CD8-positive, alpha-beta memory T cell (primary cell): ENCODE results near the gene CCL22. TPM values are rescaled to one million over a fixed set of nuclear protein-coding genes. Genes with fewer than 3 reads are reported as not detected.

Experiments used
- CTCF ChIA-PET: fragments of 350-600 bp; sonication (Branson Sonifier 250); formaldehyde crosslinking; loops from one replicate; lab custom pipeline; 2021; ENCODE audit warnings: antibody characterized with exemption; lab: Charles Lee
- POLR2A ChIA-PET: fragments of 350-600 bp; sonication (Branson Sonifier 250); formaldehyde crosslinking; loops from one replicate; lab custom pipeline; 2021; ENCODE audit warnings: antibody characterized with exemption; lab: Charles Lee
- DNase-seq, 5 donors: peaks; one replicate each; pipeline versions ENCODE4 v3.0.0 to v3.0.0-alpha.2; 2020 to 2022; ENCODE audit warnings: mixed read lengths in 1 of 5
- H3K27ac ChIP-seq: one replicate; pipeline ENCODE4 v1.7.0; 2013; ENCODE audit warnings: low read depth, mild to moderate bottlenecking, low read length, moderate library complexity
- H3K27me3 ChIP-seq: 2 replicates; pipeline ENCODE4 v1.7.0; 2013; ENCODE audit warnings: low read length, mild to moderate bottlenecking; ENCODE audit not compliant: insufficient read depth, poor library complexity, severe bottlenecking
- H3K36me3 ChIP-seq: 2 replicates; pipeline ENCODE4 v1.7.0; 2013; ENCODE audit warnings: mild to moderate bottlenecking, low read length, moderate library complexity; ENCODE audit not compliant: insufficient read depth
- H3K4me1 ChIP-seq: 2 replicates; pipeline ENCODE4 v1.7.0; 2013; ENCODE audit warnings: mild to moderate bottlenecking, low read length, moderate library complexity; ENCODE audit not compliant: insufficient read depth
- H3K4me3 ChIP-seq: 2 replicates; pipeline ENCODE4 v1.7.0; 2013; ENCODE audit warnings: mild to moderate bottlenecking, low read length
- H3K9me3 ChIP-seq: 2 replicates; pipeline ENCODE4 v1.7.0; 2013; ENCODE audit warnings: mild to moderate bottlenecking, low read length
- H3K27ac Mint-ChIP-seq, 8 donors: one replicate each; pipeline ENCODE4 v1.8.0; 2020 to 2021; ENCODE audit warnings: mixed read lengths in 8 of 8, mild to moderate bottlenecking in 6 of 8, inconsistent platforms in 3 of 8, moderate library complexity in 3 of 8
- H3K27me3 Mint-ChIP-seq, 2 donors: one replicate each; pipeline ENCODE4 v1.8.0; 2020 to 2021; ENCODE audit warnings: mixed read lengths in 2 of 2, mild to moderate bottlenecking in 1 of 2, moderate library complexity in 1 of 2
- H3K36me3 Mint-ChIP-seq, 3 donors: one replicate each; pipeline ENCODE4 v1.8.0; 2020 to 2021; ENCODE audit warnings: mixed read lengths in 3 of 3, inconsistent platforms in 1 of 3, mild to moderate bottlenecking in 1 of 3
- H3K4me1 Mint-ChIP-seq, 3 donors: one replicate each; pipeline ENCODE4 v1.8.0; 2020 to 2021; ENCODE audit warnings: mixed read lengths in 3 of 3, inconsistent platforms in 1 of 3, mild to moderate bottlenecking in 1 of 3
- H3K4me3 Mint-ChIP-seq, 7 donors: one replicate each; pipeline ENCODE4 v1.8.0; 2020 to 2021; ENCODE audit warnings: mixed read lengths in 7 of 7, mild to moderate bottlenecking in 6 of 7, moderate library complexity in 4 of 7, inconsistent platforms in 2 of 7
- H3K9me3 Mint-ChIP-seq, 5 donors: one replicate each; pipeline ENCODE4 v1.8.0; 2020 to 2022; ENCODE audit warnings: mixed read lengths in 5 of 5, mild to moderate bottlenecking in 3 of 5, moderate library complexity in 2 of 5, inconsistent platforms in 1 of 5
- polyA plus RNA-seq: library from polyadenylated mRNA; unstranded; fragments of 300-500 nt; fragmentation: Illumina TruSeq; gene quantifications from one replicate; pipeline ENCODE4 v1.2.3, GENCODE V29; 2021
- total RNA-seq, 2 experiments: library from RNA; stranded (reverse); gene quantifications; one replicate each; pipeline ENCODE4 v1.2.3, GENCODE V29; 2021

Gene CCL22
- total and polyA plus RNA-seq, 3 experiments from 2014 or later: 49.5 to 52.6 TPM; not detected in 1

DNA sequence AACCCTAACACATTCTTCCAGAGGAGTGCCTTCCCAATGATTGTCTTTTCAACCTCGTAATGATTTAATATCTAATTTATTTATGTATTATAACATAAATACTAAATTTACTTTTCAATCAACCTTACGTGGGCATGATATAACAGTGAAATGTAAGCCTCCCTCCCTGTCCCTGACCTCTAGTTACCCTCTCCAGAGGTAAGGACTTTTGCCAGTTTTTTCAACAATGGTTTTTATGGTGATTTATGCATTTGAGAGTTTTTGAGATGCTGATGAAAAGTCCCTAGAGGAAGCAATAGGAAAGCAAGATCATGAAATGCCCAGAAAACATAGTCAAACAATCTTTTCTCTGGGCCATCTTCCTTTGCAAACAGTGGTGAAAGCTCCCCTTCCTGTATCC is 38.9 kb upstream of the CCL22 start:
- Mint-ChIP-seq H3K36me3 (no peaks in the 10 kb centered on the region), H3K4me1 (peaks cover 2 to 5% (median 5%) of the 10 kb centered on the region in 3 donors), H3K9me3 (no peaks in the 10 kb centered on the region), H3K27me3 (peaks cover 5 to 11% of the 10 kb centered on the region in 2 donors), H3K4me3 (no peak overlapping the region), H3K27ac (no peak overlapping the region)
- Histone ChIP-seq H3K27ac (no peak overlapping the region), H3K9me3 (no peaks in the 10 kb centered on the region), H3K4me3 (no peak overlapping the region), H3K36me3 (no peaks in the 10 kb centered on the region), H3K4me1 (no peaks in the 10 kb centered on the region), H3K27me3 (no peaks in the 10 kb centered on the region)
- POLR2A ChIA-PET: no interaction called here
- CTCF ChIA-PET: no interaction called here
- DNase-seq: no peak

DNA sequence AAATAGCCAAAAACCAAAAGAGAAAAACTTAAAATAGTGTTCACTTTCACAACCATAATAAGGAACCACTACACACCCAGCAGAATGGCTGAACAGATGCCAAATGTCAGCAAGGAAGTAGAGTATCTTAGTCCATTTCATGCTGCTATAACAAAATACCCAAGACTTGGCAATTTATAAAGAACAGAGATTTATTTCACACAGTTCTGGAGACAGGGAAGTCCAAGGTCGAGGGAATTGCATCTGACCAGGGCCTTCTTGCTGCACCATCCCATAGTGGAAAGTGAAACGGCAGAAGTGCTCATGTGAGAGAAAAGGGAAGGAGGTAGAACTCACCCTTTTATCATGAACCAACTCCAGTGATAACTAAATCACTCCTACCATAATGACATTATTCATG is 33.8 kb upstream of the CCL22 start:
- H3K4me3 Mint-ChIP-seq: no peak overlapping the region
- no peaks in the 10 kb centered on the region for H3K4me1 ChIP-seq
- H3K27me3 Mint-ChIP-seq: peaks cover 0 to 4% of the 10 kb centered on the region in 2 donors
- H3K36me3 ChIP-seq: no peaks in the 10 kb centered on the region
- H3K4me3 ChIP-seq: no peak overlapping the region
- CTCF ChIA-PET: no interaction called here
- H3K27ac ChIP-seq: no peak overlapping the region
- no peaks in the 10 kb centered on the region for H3K27me3 ChIP-seq
- POLR2A ChIA-PET: no interaction called here
- H3K9me3 ChIP-seq: peaks cover 3% of the 10 kb centered on the region
- H3K9me3 Mint-ChIP-seq: peaks cover 0 to 6% (median 2%) of the 10 kb centered on the region in 5 donors
- H3K36me3 Mint-ChIP-seq: no peaks in the 10 kb centered on the region
- DNase-seq: no peak
- peak overlapping the region in 1 of 8 donors; percentile 83 for H3K27ac Mint-ChIP-seq
- no peaks in the 10 kb centered on the region for H3K4me1 Mint-ChIP-seq

DNA sequence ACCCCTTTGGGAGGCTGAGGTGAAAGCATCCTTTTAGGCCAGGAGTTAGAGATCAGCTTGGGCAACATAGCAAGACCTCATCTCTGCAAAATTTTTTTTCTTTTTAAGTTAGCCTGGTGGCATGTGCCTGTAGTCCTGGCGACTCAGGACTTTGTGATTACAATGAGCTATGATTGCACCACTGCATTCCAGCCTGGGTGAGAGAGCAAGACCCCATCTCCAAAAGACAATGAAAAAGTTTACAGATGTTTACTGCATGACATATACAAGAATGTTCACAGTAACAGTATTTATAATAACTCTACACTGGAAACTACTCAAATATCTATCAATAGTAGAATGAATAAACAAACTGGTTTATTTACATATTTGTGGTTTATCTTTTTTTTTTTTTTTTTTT is 33.1 kb upstream of the CCL22 start:
- Mint-ChIP-seq H3K9me3 (peaks cover 0 to 6% (median 2%) of the 10 kb centered on the region in 5 donors), H3K4me1 (no peaks in the 10 kb centered on the region), H3K27me3 (peaks cover 0 to 3% of the 10 kb centered on the region in 2 donors), H3K27ac (no peak overlapping the region), H3K4me3 (no peak overlapping the region), H3K36me3 (no peaks in the 10 kb centered on the region)
- Histone ChIP-seq H3K27ac (no peak overlapping the region), H3K4me3 (no peak overlapping the region), H3K9me3 (peaks cover 3% of the 10 kb centered on the region), H3K36me3 (no peaks in the 10 kb centered on the region), H3K27me3 (no peaks in the 10 kb centered on the region), H3K4me1 (no peaks in the 10 kb centered on the region)
- no peak for DNase-seq
- ChIA-PET POLR2A (no interaction called here), CTCF (no interaction called here)

DNA sequence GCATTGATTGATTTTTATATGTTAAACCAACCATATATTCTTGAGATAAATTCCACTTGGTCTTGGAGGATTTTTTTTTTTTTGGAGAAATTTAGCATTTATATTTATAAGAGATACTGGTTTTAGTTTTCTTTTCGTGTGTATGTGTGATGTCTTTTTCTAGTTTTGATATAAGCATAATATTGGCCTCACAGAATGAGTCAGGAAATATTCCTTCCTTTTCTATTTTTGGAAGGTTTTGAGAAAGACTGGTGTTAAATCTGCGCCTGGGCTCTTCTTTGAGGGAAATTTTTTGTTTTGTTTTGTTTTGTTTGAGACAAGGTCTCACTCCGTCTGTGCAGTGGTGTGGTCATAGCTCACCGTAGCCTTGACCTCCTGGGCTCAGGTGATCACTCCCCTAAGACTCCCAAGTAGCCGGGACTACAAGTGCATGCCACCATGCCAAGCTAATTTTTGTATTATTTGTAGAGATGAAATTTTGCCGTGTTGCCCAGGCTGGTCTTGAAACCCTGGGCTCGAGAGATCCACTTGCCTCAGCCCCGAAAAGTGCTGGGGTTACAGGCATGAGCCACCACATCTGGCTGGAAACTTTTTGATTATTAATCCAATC is 28.8 kb upstream of the CCL22 start:
- POLR2A ChIA-PET: no interaction called here
- no peak overlapping the region for H3K27ac Mint-ChIP-seq
- CTCF ChIA-PET: no interaction called here

DNA sequence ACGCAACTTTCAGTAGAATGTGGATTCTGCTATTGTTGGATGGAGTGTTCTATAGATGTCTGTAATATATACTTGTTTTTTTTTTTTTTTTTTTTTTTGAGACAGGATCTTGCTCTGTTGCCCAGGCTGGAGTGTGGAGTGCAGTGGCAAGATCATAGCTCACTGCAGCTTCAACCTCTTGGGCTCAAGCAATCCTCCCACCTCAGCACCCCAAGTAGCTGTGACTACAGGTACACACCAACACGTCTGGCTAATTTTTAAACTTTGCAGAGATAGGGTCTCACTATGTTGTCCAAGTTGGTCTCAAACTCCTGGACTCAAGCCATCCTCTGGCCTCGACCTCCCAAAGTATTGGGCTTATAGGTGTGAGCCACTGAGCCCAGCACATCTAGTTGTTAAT is 27.2 kb upstream of the CCL22 start:
- Histone ChIP-seq H3K4me3 (no peak overlapping the region), H3K36me3 (no peaks in the 10 kb centered on the region), H3K27ac (no peak overlapping the region), H3K27me3 (no peaks in the 10 kb centered on the region), H3K4me1 (no peaks in the 10 kb centered on the region), H3K9me3 (peaks cover under 1% of the 10 kb centered on the region)
- Mint-ChIP-seq H3K9me3 (peaks cover 4 to 11% (median 6%) of the 10 kb centered on the region in 5 donors), H3K4me1 (no peaks in the 10 kb centered on the region), H3K4me3 (no peak overlapping the region), H3K27ac (no peak overlapping the region), H3K36me3 (no peaks in the 10 kb centered on the region), H3K27me3 (peaks cover 13 to 21% of the 10 kb centered on the region in 2 donors)
- ChIA-PET CTCF (no interaction called here), POLR2A (no interaction called here)
- no peak for DNase-seq

More for the DNA sequence above, 28.8 kb upstream of the CCL22 start:
- DNase-seq: no peak
- H3K27me3 Mint-ChIP-seq: peaks cover 7 to 8% of the 10 kb centered on the region in 2 donors
- Histone ChIP-seq H3K9me3 (peaks cover 3% of the 10 kb centered on the region), H3K27me3 (no peaks in the 10 kb centered on the region), H3K27ac (no peak overlapping the region), H3K36me3 (no peaks in the 10 kb centered on the region), H3K4me3 (no peak overlapping the region), H3K4me1 (no peaks in the 10 kb centered on the region)
- H3K36me3 Mint-ChIP-seq: no peaks in the 10 kb centered on the region
- H3K4me1 Mint-ChIP-seq: no peaks in the 10 kb centered on the region
- H3K9me3 Mint-ChIP-seq: peaks cover 4 to 11% (median 6%) of the 10 kb centered on the region in 5 donors
- no peak overlapping the region for H3K4me3 Mint-ChIP-seq

DNA sequence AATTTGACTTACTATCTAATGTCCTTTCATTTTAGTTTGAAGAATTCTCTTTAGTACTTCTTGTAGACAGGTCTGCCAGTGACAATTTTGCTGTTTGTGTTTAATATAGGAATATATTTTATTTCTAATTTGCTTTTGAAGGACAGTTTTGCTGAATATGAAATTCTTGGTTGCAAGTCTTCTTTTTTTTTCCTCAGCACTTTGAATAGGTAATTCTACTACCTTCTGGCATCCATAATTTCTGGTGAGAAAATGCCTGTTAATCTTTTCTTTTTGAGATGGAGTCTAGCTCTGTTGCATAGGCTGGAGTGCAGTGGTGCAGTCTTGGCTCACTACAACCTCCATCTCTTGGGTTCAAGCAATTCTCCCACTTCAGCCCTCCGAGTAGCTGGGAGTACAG is 25.2 kb upstream of the CCL22 start:
- POLR2A ChIA-PET: no interaction called here
- Histone ChIP-seq H3K36me3 (no peaks in the 10 kb centered on the region), H3K9me3 (no peaks in the 10 kb centered on the region), H3K27ac (no peak overlapping the region), H3K27me3 (no peaks in the 10 kb centered on the region), H3K4me3 (no peak overlapping the region), H3K4me1 (no peaks in the 10 kb centered on the region)
- H3K4me3 Mint-ChIP-seq: no peak overlapping the region
- H3K27me3 Mint-ChIP-seq: peaks cover 20 to 24% of the 10 kb centered on the region in 2 donors
- H3K27ac Mint-ChIP-seq: no peak overlapping the region
- no peak for DNase-seq
- no peaks in the 10 kb centered on the region for H3K4me1 Mint-ChIP-seq
- CTCF ChIA-PET: no interaction called here
- peaks cover 0 to 12% (median 4%) of the 10 kb centered on the region in 5 donors for H3K9me3 Mint-ChIP-seq
- no peaks in the 10 kb centered on the region for H3K36me3 Mint-ChIP-seq

DNA sequence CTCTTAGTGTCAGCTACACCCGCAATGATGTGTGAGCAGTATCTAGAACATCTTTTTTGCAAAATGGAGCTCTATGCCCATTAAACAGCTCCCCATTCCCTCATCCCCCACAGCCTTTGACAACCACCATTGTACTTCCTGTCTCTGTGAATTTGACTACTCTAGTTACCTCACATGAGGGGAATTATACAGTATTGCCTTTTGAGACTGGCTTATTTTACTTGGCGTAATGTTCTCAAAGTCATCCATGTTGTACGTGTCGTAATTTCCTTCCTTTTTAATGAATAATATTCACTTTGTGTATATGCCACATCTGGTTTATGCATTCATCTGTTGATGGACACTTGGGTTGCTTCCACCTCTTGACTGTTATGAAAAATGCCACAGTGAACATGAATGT is 23.2 kb upstream of the CCL22 start:
- POLR2A ChIA-PET: no interaction called here

DNA sequence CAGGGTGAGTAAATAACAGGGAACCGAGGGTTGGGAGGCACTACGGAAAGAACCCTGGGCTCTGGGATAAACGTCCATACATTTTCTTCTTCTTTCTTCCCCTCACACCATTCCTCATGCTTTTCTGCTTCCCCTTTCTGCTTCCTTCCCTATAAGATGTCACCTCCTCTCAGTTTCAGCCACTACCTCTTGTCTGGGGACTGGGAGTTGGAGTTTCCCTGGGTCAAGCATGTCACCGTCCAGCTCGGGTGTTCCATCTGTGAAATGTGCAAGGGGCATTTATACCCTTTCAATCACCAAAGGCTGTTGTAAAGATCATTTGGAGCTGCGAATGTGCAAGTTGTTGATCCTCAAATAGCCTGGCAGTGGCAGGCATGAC is 17.5 kb upstream of the CCL22 start:
- no peak overlapping the region for H3K4me3 ChIP-seq
- Mint-ChIP-seq H3K27me3 (peaks cover 37 to 68% of the 10 kb centered on the region in 2 donors), H3K4me3 (no peak overlapping the region), H3K9me3 (peaks cover 0 to 5% (median 0%) of the 10 kb centered on the region in 5 donors), H3K36me3 (peaks cover 0 to 3% (median 2%) of the 10 kb centered on the region in 3 donors), H3K4me1 (peaks cover 0 to 4% (median 3%) of the 10 kb centered on the region in 3 donors), H3K27ac (no peak overlapping the region)
- no peaks in the 10 kb centered on the region for H3K36me3 ChIP-seq
- H3K27ac ChIP-seq: no peak overlapping the region
- H3K27me3 ChIP-seq: peaks cover 10% of the 10 kb centered on the region
- H3K9me3 ChIP-seq: no peaks in the 10 kb centered on the region
- DNase-seq: no peak
- H3K4me1 ChIP-seq: peaks cover 4% of the 10 kb centered on the region
- POLR2A ChIA-PET: no interaction called here
- CTCF ChIA-PET: no interaction called here

More for the DNA sequence above, 23.2 kb upstream of the CCL22 start:
- H3K9me3 Mint-ChIP-seq: peaks cover 0 to 14% (median 4%) of the 10 kb centered on the region in 5 donors
- Histone ChIP-seq H3K36me3 (no peaks in the 10 kb centered on the region), H3K27ac (no peak overlapping the region), H3K9me3 (no peaks in the 10 kb centered on the region), H3K4me3 (no peak overlapping the region), H3K27me3 (no peaks in the 10 kb centered on the region), H3K4me1 (no peaks in the 10 kb centered on the region)
- H3K27me3 Mint-ChIP-seq: peaks cover 26 to 42% of the 10 kb centered on the region in 2 donors
- H3K4me1 Mint-ChIP-seq: no peaks in the 10 kb centered on the region
- no peak overlapping the region for H3K27ac Mint-ChIP-seq
- no peak overlapping the region for H3K4me3 Mint-ChIP-seq
- no peak for DNase-seq
- no peaks in the 10 kb centered on the region for H3K36me3 Mint-ChIP-seq
- CTCF ChIA-PET: no interaction called here
